GM23338 (cell line): ENCODE results near the gene BPIFB2. TPM values are rescaled to one million over a fixed set of nuclear protein-coding genes. Genes with fewer than 3 reads are reported as not detected.

ENCODE experiments used
- ATAC-seq: fragments of 200-7000 bp; cut with Tn5 transposase; 3 replicates; pipeline ENCODE4 v1.9.1; 2020
- DNase-seq: peaks from one replicate; pipeline ENCODE4 v3.0.0-alpha.2; 2015; ENCODE audit warnings: low spot score
- H2AFZ ChIP-seq: fragments of 200-600 bp; sonication (generic); 2 replicates; pipeline ENCODE4 v1.8.0; 2016; ENCODE audit warnings: antibody characterized with exemption, mild to moderate bottlenecking, moderate library complexity
- H3F3A ChIP-seq: fragments of 200-600 bp; sonication (generic); replicated peaks from 2 replicates; pipeline ENCODE4 v1.8.0; 2017; ENCODE audit warnings: antibody characterized with exemption, mixed run types, low read depth
- H3K27ac ChIP-seq: fragments of 200-600 bp; sonication (generic); 2 replicates; pipeline ENCODE4 v1.6.1; 2016; ENCODE audit warnings: low read depth
- H3K27me3 ChIP-seq: fragments of 200-600 bp; sonication (generic); 2 replicates; pipeline ENCODE4 v1.8.0; 2016; ENCODE audit warnings: mild to moderate bottlenecking, mixed run types, moderate library complexity; ENCODE audit not compliant: insufficient read depth
- H3K36me3 ChIP-seq: fragments of 200-600 bp; sonication (generic); 2 replicates; pipeline ENCODE4 v1.8.0; 2016; ENCODE audit warnings: mild to moderate bottlenecking; ENCODE audit not compliant: insufficient read depth
- H3K4me1 ChIP-seq: fragments of 200-600 bp; sonication (generic); 2 replicates; pipeline ENCODE4 v1.8.0; 2016; ENCODE audit warnings: mild to moderate bottlenecking, moderate library complexity; ENCODE audit not compliant: insufficient read depth
- H3K4me2 ChIP-seq: fragments of 200-600 bp; sonication (generic); 2 replicates; pipeline ENCODE4 v1.7.1; 2017; ENCODE audit warnings: mixed run types
- H3K4me3 ChIP-seq: fragments of 200-600 bp; sonication (generic); 2 replicates; pipeline ENCODE4 v1.6.1; 2016; ENCODE audit warnings: mixed run types
- H3K79me2 ChIP-seq: fragments of 200-600 bp; sonication (generic); replicated peaks from 2 replicates; pipeline ENCODE4 v1.8.0; 2017; ENCODE audit warnings: mild to moderate bottlenecking; ENCODE audit not compliant: insufficient read depth
- H3K9me2 ChIP-seq: fragments of 200-600 bp; sonication (generic); 2 replicates; pipeline ENCODE4 v1.8.0; 2017; ENCODE audit not compliant: insufficient read depth
- H4K20me1 ChIP-seq: fragments of 200-600 bp; sonication (generic); replicated peaks from 2 replicates; pipeline ENCODE4 v1.8.0; 2017; ENCODE audit warnings: mild to moderate bottlenecking; ENCODE audit not compliant: insufficient read depth
- H3K27ac Mint-ChIP-seq: 2 replicates; pipeline ENCODE4 v1.8.0; 2020; ENCODE audit warnings: inconsistent platforms, mild to moderate bottlenecking, moderate library complexity, mixed read lengths
- H3K27me3 Mint-ChIP-seq: 3 replicates; pipeline ENCODE4 v1.8.0; 2022; ENCODE audit warnings: low read depth, mild to moderate bottlenecking, moderate library complexity, mixed read lengths, inconsistent platforms; ENCODE audit not compliant: insufficient read depth, poor library complexity
- H3K36me3 Mint-ChIP-seq: 3 replicates; pipeline ENCODE4 v1.8.0; 2021; ENCODE audit warnings: low read depth, mild to moderate bottlenecking, inconsistent platforms, moderate library complexity, mixed read lengths
- H3K4me1 Mint-ChIP-seq: 3 replicates; pipeline ENCODE4 v1.8.0; 2020; ENCODE audit warnings: mild to moderate bottlenecking, inconsistent platforms, mixed read lengths
- H3K4me3 Mint-ChIP-seq: 3 replicates; pipeline ENCODE4 v1.8.0; 2021; ENCODE audit warnings: moderate library complexity, mild to moderate bottlenecking, inconsistent platforms, mixed read lengths
- H3K9me3 Mint-ChIP-seq: 3 replicates; pipeline ENCODE4 v1.8.0; 2020; ENCODE audit warnings: moderate library complexity, mild to moderate bottlenecking, inconsistent platforms, mixed read lengths
- CREB1 ChIP-seq: fragments of 250-450 bp; sonication (Bioruptor Pico); IDR thresholded peaks from 2 replicates; pipeline ENCODE4 v1.5.0; 2020; ENCODE audit warnings: low read depth, mild to moderate bottlenecking, moderate library complexity
- EZH2 ChIP-seq: fragments of 200-600 bp; sonication (generic); IDR thresholded peaks from one replicate; pipeline ENCODE4 v1.8.0; 2017; ENCODE audit warnings: antibody characterized with exemption, mild to moderate bottlenecking, low read depth; ENCODE audit not compliant: unreplicated experiment
- EZH2phosphoT487 ChIP-seq: fragments of 200-600 bp; sonication (generic); IDR thresholded peaks from one replicate; pipeline ENCODE4 v1.8.1; 2018; ENCODE audit warnings: antibody characterized with exemption; ENCODE audit not compliant: unreplicated experiment
- JUNB ChIP-seq: IDR thresholded peaks from one replicate; pipeline ENCODE4 v1.6.1; 2016; ENCODE audit warnings: antibody characterized with exemption; ENCODE audit not compliant: unreplicated experiment
- NANOG ChIP-seq: IDR thresholded peaks from 2 replicates; pipeline ENCODE4 v1.6.1; 2016; ENCODE audit warnings: antibody characterized with exemption, borderline replicate concordance
- POLR2AphosphoS5 ChIP-seq: IDR thresholded peaks from 2 replicates; pipeline ENCODE4 v1.6.1; 2016; ENCODE audit warnings: antibody characterized with exemption, low read depth
- STAT1 ChIP-seq: IDR thresholded peaks from one replicate; pipeline ENCODE4 v1.6.1; 2016; ENCODE audit warnings: antibody characterized with exemption; ENCODE audit not compliant: unreplicated experiment
- ZNF114 ChIP-seq: fragments of 250-450 bp; sonication (Bioruptor Pico); IDR thresholded peaks from 2 replicates; pipeline ENCODE4 v1.5.0; 2020; ENCODE audit warnings: mild to moderate bottlenecking, moderate library complexity
- ZNF331 ChIP-seq: fragments of 250-450 bp; sonication (Bioruptor Pico); IDR thresholded peaks from 2 replicates; pipeline ENCODE4 v1.5.0; 2020; ENCODE audit warnings: low read depth, mild to moderate bottlenecking, moderate library complexity
- polyA plus RNA-seq: library from polyadenylated mRNA; unstranded; fragments of >200 nt; fragmentation: Nextera tagmentation; extraction: Ambion mirVana; gene quantifications from 2 replicates; pipeline ENCODE4 v1.2.1, GENCODE V29; 2016
- total RNA-seq: library from RNA; depleted of rRNA; stranded (reverse); fragments of >200 nt; shearing (Covaris generic); gene quantifications from 2 replicates; pipeline ENCODE4 v1.2.3, GENCODE V29; 2014
- TF ChIP-seq, protein P1 (sequence below): fragments of 250-450 bp; sonication (Bioruptor Pico); IDR thresholded peaks from 2 replicates; pipeline ENCODE4 v1.5.0; 2020; ENCODE audit warnings: mild to moderate bottlenecking, moderate library complexity
- TF ChIP-seq, protein P2 (sequence below): IDR thresholded peaks from one replicate; pipeline ENCODE4 v1.6.1; 2018; ENCODE audit warnings: antibody characterized with exemption; ENCODE audit not compliant: unreplicated experiment
- TF ChIP-seq, protein P3 (sequence below): IDR thresholded peaks from 2 replicates; pipeline ENCODE4 v1.6.1; 2016; ENCODE audit warnings: antibody characterized with exemption
- TF ChIP-seq, protein P4 (sequence below), 2 experiments: fragments of 200-600 bp in 1 of 2; sonication (generic) in 1 of 2; conservative IDR thresholded peaks; 2 replicates each; pipeline versions ENCODE4 v1.5.1 to v1.6.1; 2016 to 2017; ENCODE audit warnings: antibody characterized with exemption in 2 of 2, low read depth in 2 of 2, mild to moderate bottlenecking in 2 of 2, moderate library complexity in 1 of 2

The BPIFB2 gene
- total and polyA plus RNA-seq, 2 experiments from 2014 or later, result not detected

DNA sequence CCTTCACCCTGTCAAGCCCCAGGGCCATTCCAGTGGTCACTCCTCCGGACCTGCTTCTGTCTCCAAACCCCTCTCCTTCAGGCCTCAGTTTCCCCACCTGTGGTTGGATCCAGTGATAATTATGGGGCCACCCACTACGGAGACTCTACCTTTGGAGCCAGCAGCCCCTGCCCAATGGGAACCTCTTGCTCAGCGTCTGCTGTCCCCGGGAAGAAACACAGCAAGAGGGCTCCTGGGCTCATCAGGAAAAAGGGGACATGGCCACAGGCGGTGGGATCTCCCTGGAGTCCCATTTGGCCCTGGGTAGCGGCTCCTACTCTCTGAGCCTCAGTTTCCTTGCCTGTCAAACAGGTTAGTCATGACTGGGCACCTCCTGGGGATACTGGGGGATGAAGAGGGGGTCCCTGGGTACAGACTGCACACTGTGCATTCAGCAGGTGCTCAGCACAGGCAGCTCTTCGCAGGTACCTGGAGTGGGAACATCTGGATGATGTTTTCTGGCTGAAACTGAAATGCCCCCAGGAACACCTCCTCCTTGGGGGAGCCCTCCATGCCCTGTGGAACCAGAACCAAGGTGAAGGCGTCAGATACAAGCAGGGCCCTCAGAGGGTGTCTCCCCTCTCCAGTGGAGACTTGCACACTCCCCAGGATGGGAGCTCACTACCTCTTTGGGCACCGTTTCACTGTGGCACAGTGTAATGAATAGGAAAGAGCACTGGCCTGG is 22.7 kb upstream of the BPIFB2 start:
- H3K9me3 Mint-ChIP-seq, result no peaks in the 10 kb centered on the region
- no peaks in the 10 kb centered on the region for H3K4me1 ChIP-seq
- H3K36me3 Mint-ChIP-seq, result no peaks in the 10 kb centered on the region
- DNase-seq (no peak), ATAC-seq (no peak)
- no peak overlapping the region for H3K4me3 ChIP-seq
- TF ChIP-seq CREB1 (CRISPR knock-in tag), result no peak
- TF ChIP-seq, protein P1, sequence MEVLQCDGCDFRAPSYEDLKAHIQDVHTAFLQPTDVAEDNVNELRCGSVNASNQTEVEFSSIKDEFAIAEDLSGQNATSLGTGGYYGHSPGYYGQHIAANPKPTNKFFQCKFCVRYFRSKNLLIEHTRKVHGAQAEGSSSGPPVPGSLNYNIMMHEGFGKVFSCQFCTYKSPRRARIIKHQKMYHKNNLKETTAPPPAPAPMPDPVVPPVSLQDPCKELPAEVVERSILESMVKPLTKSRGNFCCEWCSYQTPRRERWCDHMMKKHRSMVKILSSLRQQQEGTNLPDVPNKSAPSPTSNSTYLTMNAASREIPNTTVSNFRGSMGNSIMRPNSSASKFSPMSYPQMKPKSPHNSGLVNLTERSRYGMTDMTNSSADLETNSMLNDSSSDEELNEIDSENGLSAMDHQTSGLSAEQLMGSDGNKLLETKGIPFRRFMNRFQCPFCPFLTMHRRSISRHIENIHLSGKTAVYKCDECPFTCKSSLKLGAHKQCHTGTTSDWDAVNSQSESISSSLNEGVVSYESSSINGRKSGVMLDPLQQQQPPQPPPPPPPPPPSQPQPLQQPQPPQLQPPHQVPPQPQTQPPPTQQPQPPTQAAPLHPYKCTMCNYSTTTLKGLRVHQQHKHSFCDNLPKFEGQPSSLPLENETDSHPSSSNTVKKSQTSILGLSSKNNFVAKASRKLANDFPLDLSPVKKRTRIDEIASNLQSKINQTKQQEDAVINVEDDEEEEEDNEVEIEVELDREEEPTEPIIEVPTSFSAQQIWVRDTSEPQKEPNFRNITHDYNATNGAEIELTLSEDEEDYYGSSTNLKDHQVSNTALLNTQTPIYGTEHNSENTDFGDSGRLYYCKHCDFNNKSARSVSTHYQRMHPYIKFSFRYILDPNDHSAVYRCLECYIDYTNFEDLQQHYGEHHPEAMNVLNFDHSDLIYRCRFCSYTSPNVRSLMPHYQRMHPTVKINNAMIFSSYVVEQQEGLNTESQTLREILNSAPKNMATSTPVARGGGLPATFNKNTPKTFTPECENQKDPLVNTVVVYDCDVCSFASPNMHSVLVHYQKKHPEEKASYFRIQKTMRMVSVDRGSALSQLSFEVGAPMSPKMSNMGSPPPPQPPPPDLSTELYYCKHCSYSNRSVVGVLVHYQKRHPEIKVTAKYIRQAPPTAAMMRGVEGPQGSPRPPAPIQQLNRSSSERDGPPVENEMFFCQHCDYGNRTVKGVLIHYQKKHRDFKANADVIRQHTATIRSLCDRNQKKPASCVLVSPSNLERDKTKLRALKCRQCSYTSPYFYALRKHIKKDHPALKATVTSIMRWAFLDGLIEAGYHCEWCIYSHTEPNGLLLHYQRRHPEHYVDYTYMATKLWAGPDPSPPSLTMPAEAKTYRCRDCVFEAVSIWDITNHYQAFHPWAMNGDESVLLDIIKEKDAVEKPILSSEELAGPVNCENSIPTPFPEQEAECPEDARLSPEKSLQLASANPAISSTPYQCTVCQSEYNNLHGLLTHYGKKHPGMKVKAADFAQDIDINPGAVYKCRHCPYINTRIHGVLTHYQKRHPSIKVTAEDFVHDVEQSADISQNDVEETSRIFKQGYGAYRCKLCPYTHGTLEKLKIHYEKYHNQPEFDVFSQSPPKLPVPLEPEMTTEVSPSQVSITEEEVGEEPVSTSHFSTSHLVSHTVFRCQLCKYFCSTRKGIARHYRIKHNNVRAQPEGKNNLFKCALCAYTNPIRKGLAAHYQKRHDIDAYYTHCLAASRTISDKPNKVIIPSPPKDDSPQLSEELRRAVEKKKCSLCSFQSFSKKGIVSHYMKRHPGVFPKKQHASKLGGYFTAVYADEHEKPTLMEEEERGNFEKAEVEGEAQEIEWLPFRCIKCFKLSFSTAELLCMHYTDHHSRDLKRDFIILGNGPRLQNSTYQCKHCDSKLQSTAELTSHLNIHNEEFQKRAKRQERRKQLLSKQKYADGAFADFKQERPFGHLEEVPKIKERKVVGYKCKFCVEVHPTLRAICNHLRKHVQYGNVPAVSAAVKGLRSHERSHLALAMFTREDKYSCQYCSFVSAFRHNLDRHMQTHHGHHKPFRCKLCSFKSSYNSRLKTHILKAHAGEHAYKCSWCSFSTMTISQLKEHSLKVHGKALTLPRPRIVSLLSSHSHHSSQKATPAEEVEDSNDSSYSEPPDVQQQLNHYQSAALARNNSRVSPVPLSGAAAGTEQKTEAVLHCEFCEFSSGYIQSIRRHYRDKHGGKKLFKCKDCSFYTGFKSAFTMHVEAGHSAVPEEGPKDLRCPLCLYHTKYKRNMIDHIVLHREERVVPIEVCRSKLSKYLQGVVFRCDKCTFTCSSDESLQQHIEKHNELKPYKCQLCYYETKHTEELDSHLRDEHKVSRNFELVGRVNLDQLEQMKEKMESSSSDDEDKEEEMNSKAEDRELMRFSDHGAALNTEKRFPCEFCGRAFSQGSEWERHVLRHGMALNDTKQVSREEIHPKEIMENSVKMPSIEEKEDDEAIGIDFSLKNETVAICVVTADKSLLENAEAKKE (CRISPR knock-in tag), result no peak
- TF ChIP-seq STAT1, result no peak
- TF ChIP-seq EZH2, result no peak
- TF ChIP-seq, protein P2, sequence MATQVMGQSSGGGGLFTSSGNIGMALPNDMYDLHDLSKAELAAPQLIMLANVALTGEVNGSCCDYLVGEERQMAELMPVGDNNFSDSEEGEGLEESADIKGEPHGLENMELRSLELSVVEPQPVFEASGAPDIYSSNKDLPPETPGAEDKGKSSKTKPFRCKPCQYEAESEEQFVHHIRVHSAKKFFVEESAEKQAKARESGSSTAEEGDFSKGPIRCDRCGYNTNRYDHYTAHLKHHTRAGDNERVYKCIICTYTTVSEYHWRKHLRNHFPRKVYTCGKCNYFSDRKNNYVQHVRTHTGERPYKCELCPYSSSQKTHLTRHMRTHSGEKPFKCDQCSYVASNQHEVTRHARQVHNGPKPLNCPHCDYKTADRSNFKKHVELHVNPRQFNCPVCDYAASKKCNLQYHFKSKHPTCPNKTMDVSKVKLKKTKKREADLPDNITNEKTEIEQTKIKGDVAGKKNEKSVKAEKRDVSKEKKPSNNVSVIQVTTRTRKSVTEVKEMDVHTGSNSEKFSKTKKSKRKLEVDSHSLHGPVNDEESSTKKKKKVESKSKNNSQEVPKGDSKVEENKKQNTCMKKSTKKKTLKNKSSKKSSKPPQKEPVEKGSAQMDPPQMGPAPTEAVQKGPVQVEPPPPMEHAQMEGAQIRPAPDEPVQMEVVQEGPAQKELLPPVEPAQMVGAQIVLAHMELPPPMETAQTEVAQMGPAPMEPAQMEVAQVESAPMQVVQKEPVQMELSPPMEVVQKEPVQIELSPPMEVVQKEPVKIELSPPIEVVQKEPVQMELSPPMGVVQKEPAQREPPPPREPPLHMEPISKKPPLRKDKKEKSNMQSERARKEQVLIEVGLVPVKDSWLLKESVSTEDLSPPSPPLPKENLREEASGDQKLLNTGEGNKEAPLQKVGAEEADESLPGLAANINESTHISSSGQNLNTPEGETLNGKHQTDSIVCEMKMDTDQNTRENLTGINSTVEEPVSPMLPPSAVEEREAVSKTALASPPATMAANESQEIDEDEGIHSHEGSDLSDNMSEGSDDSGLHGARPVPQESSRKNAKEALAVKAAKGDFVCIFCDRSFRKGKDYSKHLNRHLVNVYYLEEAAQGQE, result no peak
- TF ChIP-seq POLR2AphosphoS5, result no peak
- TF ChIP-seq, protein P3, sequence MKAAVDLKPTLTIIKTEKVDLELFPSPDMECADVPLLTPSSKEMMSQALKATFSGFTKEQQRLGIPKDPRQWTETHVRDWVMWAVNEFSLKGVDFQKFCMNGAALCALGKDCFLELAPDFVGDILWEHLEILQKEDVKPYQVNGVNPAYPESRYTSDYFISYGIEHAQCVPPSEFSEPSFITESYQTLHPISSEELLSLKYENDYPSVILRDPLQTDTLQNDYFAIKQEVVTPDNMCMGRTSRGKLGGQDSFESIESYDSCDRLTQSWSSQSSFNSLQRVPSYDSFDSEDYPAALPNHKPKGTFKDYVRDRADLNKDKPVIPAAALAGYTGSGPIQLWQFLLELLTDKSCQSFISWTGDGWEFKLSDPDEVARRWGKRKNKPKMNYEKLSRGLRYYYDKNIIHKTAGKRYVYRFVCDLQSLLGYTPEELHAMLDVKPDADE, result no peak
- TF ChIP-seq, protein P4, sequence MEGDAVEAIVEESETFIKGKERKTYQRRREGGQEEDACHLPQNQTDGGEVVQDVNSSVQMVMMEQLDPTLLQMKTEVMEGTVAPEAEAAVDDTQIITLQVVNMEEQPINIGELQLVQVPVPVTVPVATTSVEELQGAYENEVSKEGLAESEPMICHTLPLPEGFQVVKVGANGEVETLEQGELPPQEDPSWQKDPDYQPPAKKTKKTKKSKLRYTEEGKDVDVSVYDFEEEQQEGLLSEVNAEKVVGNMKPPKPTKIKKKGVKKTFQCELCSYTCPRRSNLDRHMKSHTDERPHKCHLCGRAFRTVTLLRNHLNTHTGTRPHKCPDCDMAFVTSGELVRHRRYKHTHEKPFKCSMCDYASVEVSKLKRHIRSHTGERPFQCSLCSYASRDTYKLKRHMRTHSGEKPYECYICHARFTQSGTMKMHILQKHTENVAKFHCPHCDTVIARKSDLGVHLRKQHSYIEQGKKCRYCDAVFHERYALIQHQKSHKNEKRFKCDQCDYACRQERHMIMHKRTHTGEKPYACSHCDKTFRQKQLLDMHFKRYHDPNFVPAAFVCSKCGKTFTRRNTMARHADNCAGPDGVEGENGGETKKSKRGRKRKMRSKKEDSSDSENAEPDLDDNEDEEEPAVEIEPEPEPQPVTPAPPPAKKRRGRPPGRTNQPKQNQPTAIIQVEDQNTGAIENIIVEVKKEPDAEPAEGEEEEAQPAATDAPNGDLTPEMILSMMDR (conservative IDR thresholded peaks at IDR 0.05; ENCODE audit: low read depth in 2 of 2), result no peak
- TF ChIP-seq ZNF114 (CRISPR knock-in tag), result no peak
- no peak for TF ChIP-seq ZNF331
- no peak for TF ChIP-seq JUNB
- no peak for TF ChIP-seq NANOG
- no peak for TF ChIP-seq EZH2phosphoT487
- no peaks in the 10 kb centered on the region for H3K9me2 ChIP-seq
- H3K36me3 ChIP-seq, result no peaks in the 10 kb centered on the region
- no peaks in the 10 kb centered on the region for H3K79me2 ChIP-seq
- H3K27ac Mint-ChIP-seq, result no peak overlapping the region
- H3K4me1 Mint-ChIP-seq, result no peaks in the 10 kb centered on the region; the same call in 2 of the 3 replicates
- H3K4me3 Mint-ChIP-seq, result no peak overlapping the region
- H3K27me3 Mint-ChIP-seq, result peaks cover 12% of the 10 kb centered on the region
- H3K27ac ChIP-seq, result no peak overlapping the region
- no peaks in the 10 kb centered on the region for H4K20me1 ChIP-seq
- 0 out of 2 replicates have a peak overlapping the region, but pooled peaks have one; percentile 56 for H2AFZ ChIP-seq
- no peaks in the 10 kb centered on the region for H3F3A ChIP-seq
- H3K27me3 ChIP-seq, result no peaks in the 10 kb centered on the region
- H3K4me2 ChIP-seq, result no peak overlapping the region
